Osteoblast (primary cell): ENCODE measurements around the gene CENPV. TPM values are rescaled to one million over a fixed set of nuclear protein-coding genes. Genes with fewer than 3 reads are reported as not detected.
"Not testable (repeated sequence)": the region's sequence is repeated elsewhere in the genome, so short reads cannot be mapped to it uniquely, and the experiment has no call there.

ENCODE experiments used
- DNase-seq: peaks from one replicate; pipeline ENCODE4 v3.0.0; 2011; ENCODE audit warnings: low spot score, mixed read lengths; ENCODE audit not compliant: insufficient read length; ENCODE audit errors: missing footprints
- H2AFZ ChIP-seq: 2 replicates; pipeline ENCODE4 v1.6.0; 2011; ENCODE audit warnings: mild to moderate bottlenecking, low read length
- H3K27ac ChIP-seq: 2 replicates; pipeline ENCODE4 v1.5.1; 2011; ENCODE audit warnings: mild to moderate bottlenecking, low read depth, low read length, moderate library complexity
- H3K27me3 ChIP-seq: 2 replicates; pipeline ENCODE4 v1.6.0; 2012; ENCODE audit warnings: mild to moderate bottlenecking, control low read depth, inconsistent platforms, low read length, moderate library complexity; ENCODE audit not compliant: insufficient read depth
- H3K36me3 ChIP-seq: 2 replicates; pipeline ENCODE4 v1.5.1; 2011; ENCODE audit warnings: mild to moderate bottlenecking, low read length, control low read depth, moderate library complexity; ENCODE audit not compliant: insufficient read depth
- H3K4me1 ChIP-seq: 2 replicates; pipeline ENCODE4 v1.5.1; 2011; ENCODE audit warnings: mild to moderate bottlenecking, low read length, control low read depth, moderate library complexity; ENCODE audit not compliant: insufficient read depth
- H3K4me2 ChIP-seq: 2 replicates; pipeline ENCODE4 v1.6.0; 2011; ENCODE audit warnings: mild to moderate bottlenecking, low read length; ENCODE audit not compliant: insufficient read depth
- H3K4me3 ChIP-seq: fragments of 200-600 bp; sonication (generic); 3 replicates; pipeline ENCODE4 v1.5.1; 2012; ENCODE audit warnings: mild to moderate bottlenecking, low read length, inconsistent platforms; ENCODE audit not compliant: insufficient read depth
- H3K79me2 ChIP-seq: 2 replicates; pipeline ENCODE4 v1.6.0; 2012; ENCODE audit warnings: mild to moderate bottlenecking, low read length, control low read depth, inconsistent platforms; ENCODE audit not compliant: insufficient read depth
- H3K9me3 ChIP-seq: 2 replicates; pipeline ENCODE4 v1.5.1; 2011; ENCODE audit warnings: low read depth, low read length, control low read depth
- H4K20me1 ChIP-seq: 2 replicates; pipeline ENCODE4 v1.6.0; 2012; ENCODE audit warnings: mild to moderate bottlenecking, low read length, control low read depth; ENCODE audit not compliant: insufficient read depth
- CTCF ChIP-seq: IDR thresholded peaks from 2 replicates; pipeline ENCODE4 v1.5.1; 2011; ENCODE audit warnings: mild to moderate bottlenecking, low read depth, low read length, moderate library complexity; ENCODE audit errors: extremely low read depth
- total RNA-seq: library from RNA; depleted of rRNA; stranded (reverse); fragments of >200 nt; gene quantifications from 2 replicates; pipeline ENCODE4 v1.2.3, GENCODE V29; 2012

CENPV gene
- total RNA-seq, 1 donor: 5.1 TPM

GRCh38 chr17:16314189-16314588 is 39.1 kb downstream of the CENPV start:
- H4K20me1 ChIP-seq: no peaks in the 10 kb centered on the region
- no peak for TF ChIP-seq CTCF
- no peaks in the 10 kb centered on the region for H3K27me3 ChIP-seq
- H3K4me3 ChIP-seq: no peak overlapping the region
- no peaks in the 10 kb centered on the region for H3K79me2 ChIP-seq
- no peak overlapping the region for H3K4me2 ChIP-seq
- H3K27ac ChIP-seq: no peak overlapping the region
- no peaks in the 10 kb centered on the region for H3K4me1 ChIP-seq
- DNase-seq: peak; percentile 41
- no peak overlapping the region for H2AFZ ChIP-seq
- no peaks in the 10 kb centered on the region for H3K9me3 ChIP-seq
- peaks cover 5% of the 10 kb centered on the region for H3K36me3 ChIP-seq

GRCh38 chr17:16313139-16314090 is 39.9 kb downstream of the CENPV start:
- no peak overlapping the region for H3K4me2 ChIP-seq
- no peaks in the 10 kb centered on the region for H3K9me3 ChIP-seq
- TF ChIP-seq CTCF: no peak
- H4K20me1 ChIP-seq: no peaks in the 10 kb centered on the region
- no peaks in the 10 kb centered on the region for H3K79me2 ChIP-seq
- peaks cover 5% of the 10 kb centered on the region for H3K36me3 ChIP-seq
- no peaks in the 10 kb centered on the region for H3K27me3 ChIP-seq
- peak; percentile 67 for DNase-seq
- no peak overlapping the region for H3K4me3 ChIP-seq
- no peak overlapping the region for H2AFZ ChIP-seq
- no peaks in the 10 kb centered on the region for H3K4me1 ChIP-seq
- H3K27ac ChIP-seq: no peak overlapping the region

GRCh38 chr17:16312061-16312460 is 41.2 kb downstream of the CENPV start:
- H3K4me1 ChIP-seq, H3K27me3 ChIP-seq, H2AFZ ChIP-seq, H3K36me3 ChIP-seq, H3K4me3 ChIP-seq, H4K20me1 ChIP-seq, H3K4me2 ChIP-seq, H3K27ac ChIP-seq, H3K79me2 ChIP-seq, DNase-seq, H3K9me3 ChIP-seq: not testable (repeated sequence)

- peaks cover 3% of the 10 kb centered on the region for H4K20me1 ChIP-seq
- H3K79me2 ChIP-seq: no peaks in the 10 kb centered on the region
- H3K4me1 ChIP-seq: peaks cover 3% of the 10 kb centered on the region
- H3K4me2 ChIP-seq: no peak overlapping the region
- peaks cover 7% of the 10 kb centered on the region for H3K36me3 ChIP-seq
- no peaks in the 10 kb centered on the region for H3K9me3 ChIP-seq
- H3K27ac ChIP-seq: no peak overlapping the region
- no peak for DNase-seq
- no peak overlapping the region for H2AFZ ChIP-seq
- no peak overlapping the region for H3K4me3 ChIP-seq
- no peaks in the 10 kb centered on the region for H3K27me3 ChIP-seq
- no peak for TF ChIP-seq CTCF
Measured at GRCh38 chr17:16306211-16306610, 47.1 kb downstream of the CENPV start.
